Gastroesophageal sphincter (tissue), 3 donors: ENCODE measurements around the gene MVB12B.

Source experiments
- CTCF ChIP-seq, 4 experiments: fragments of 200-600 bp in 2 of 4; fragments of 450-650 bp in 2 of 4; sonication (generic) in 1 of 4; IDR thresholded peaks; one replicate each; pipeline ENCODE4 v1.5.1; 2017 to 2019; ENCODE audit warnings: antibody characterized with exemption in 4 of 4, mild to moderate bottlenecking in 2 of 4, moderate library complexity in 2 of 4
- EP300 ChIP-seq: sonication (generic); formaldehyde crosslinking; IDR thresholded peaks from one replicate; pipeline ENCODE4 v1.6.1; 2017; ENCODE audit warnings: antibody characterized with exemption, mild to moderate bottlenecking
- POLR2AphosphoS5 ChIP-seq: sonication (generic); formaldehyde crosslinking; IDR thresholded peaks from one replicate; pipeline ENCODE4 v1.6.1; 2017; ENCODE audit warnings: antibody characterized with exemption

- TF ChIP-seq CTCF (IDR thresholded peaks at IDR 0.05) (no peak), POLR2AphosphoS5 (no peak), EP300 (no peak)
These were observed 180.9 kb downstream of the MVB12B start for GRCh38 chr9:126507318-126508109.
